Left lung (tissue), 10 donors: Measurements from ENCODE around the gene MT1H. TPM values are rescaled to one million over a fixed set of nuclear protein-coding genes. Genes with fewer than 3 reads are reported as not detected.
"Not testable (repeated sequence)": the region's sequence is repeated elsewhere in the genome, so short reads cannot be mapped to it uniquely, and the experiment has no call there.

ENCODE experiments used
- ATAC-seq: fragments of 200-7000 bp; cut with Tn5 transposase; one replicate; pipeline ENCODE4 v1.9.1; 2020; ENCODE audit warnings: moderate library complexity
- DNase-seq, 4 donors: peaks; one replicate each; pipeline ENCODE4 v3.0.0-alpha.2; 2013 to 2020
- H3K27ac ChIP-seq, 2 donors: fragments of 200-600 bp; sonication (generic) in 1 of 2; one replicate each; pipeline versions ENCODE4 v1.5.0 to v1.8.0; 2020 to 2021
- H3K27me3 ChIP-seq, 2 donors: fragments of 200-600 bp; sonication (generic) in 1 of 2; one replicate each; pipeline versions ENCODE4 v1.5.0 to v1.8.0; 2020 to 2021
- H3K36me3 ChIP-seq, 2 donors: fragments of 200-600 bp; sonication (generic) in 1 of 2; one replicate each; pipeline versions ENCODE4 v1.5.0 to v1.8.0; 2020 to 2021
- H3K4me1 ChIP-seq, 2 donors: fragments of 200-600 bp; one replicate each; pipeline ENCODE4 v1.8.0; 2021
- H3K4me3 ChIP-seq, 2 donors: fragments of 200-600 bp; sonication (generic) in 1 of 2; one replicate each; pipeline versions ENCODE4 v1.5.0 to v1.8.0; 2020 to 2021; ENCODE audit warnings: mild to moderate bottlenecking in 1 of 2
- H3K9me3 ChIP-seq, 2 donors: fragments of 200-600 bp; sonication (generic) in 1 of 2; one replicate each; pipeline versions ENCODE4 v1.5.0 to v1.8.0; 2020 to 2021
- CTCF ChIP-seq, 2 donors: fragments of 200-600 bp; sonication (generic) in 1 of 2; IDR thresholded peaks; one replicate each; pipeline versions ENCODE4 v1.5.0 to v1.8.0; 2021; ENCODE audit warnings: antibody characterized with exemption in 2 of 2
- intact Hi-C, 2 donors: fragments of 100-400 bp; cut with DNase I; formaldehyde crosslinking; loops; one replicate each; pipeline versions ENCODE4 v1.11.2 to v1.14.2; 2022
- polyA plus RNA-seq, 6 donors: library from polyadenylated mRNA; unstranded; fragments of 120-200 nt; gene quantifications; one replicate each; pipeline ENCODE4 v1.2.1, GENCODE V29; 2013; ENCODE audit not compliant: insufficient read length in 6 of 6
- total RNA-seq, 2 donors: library from RNA; stranded (reverse); fragmentation: NEBNext Ultra II Directional; extraction: Animal tissue kit (Norgen Biotek cat#: 25700); gene quantifications; one replicate each; pipeline ENCODE4 v1.2.1, GENCODE V29; 2021
- donor health status: DM: no; HTN: yes; CAD: no.
- donor health status: DM: no; HTN: no; CAD: no.

The MT1H gene
- total and polyA plus RNA-seq, 8 donors, result 1.1 to 2.3 (median 2.2) TPM; not detected in 4

GRCh38 chr16:56664506-56664905 lies 5.1 kb upstream of the MT1H start:
- no peak for DNase-seq
- intact Hi-C loops, result no loop called here
- peaks cover 38 to 87% of the 10 kb centered on the region in 2 donors for H3K27me3 ChIP-seq

GRCh38 chr16:56665286-56666261 lies 4.0 kb upstream of the MT1H start:
- H3K27ac ChIP-seq, H3K9me3 ChIP-seq, DNase-seq, ATAC-seq, H3K4me3 ChIP-seq, intact Hi-C loops, H3K36me3 ChIP-seq: not testable (repeated sequence)
- Histone ChIP-seq H3K4me1 (peaks cover 0 to 23% of the 10 kb centered on the region in 2 donors), H3K27me3 (peaks cover 45 to 95% of the 10 kb centered on the region in 2 donors)

More at GRCh38 chr16:56664506-56664905, 5.1 kb upstream of the MT1H start:
- no peak for TF ChIP-seq CTCF (IDR thresholded peaks at IDR 0.05)
- Histone ChIP-seq H3K4me1 (peaks cover 0 to 20% of the 10 kb centered on the region in 2 donors), H3K27ac (no peak overlapping the region), H3K36me3 (no peaks in the 10 kb centered on the region), H3K4me3 (no peak overlapping the region), H3K9me3 (no peaks in the 10 kb centered on the region)
- ATAC-seq, result no peak

GRCh38 chr16:56667581-56668571 lies 1.7 kb upstream of the MT1H start, which contains the start of gene MT1G:
MT1G (minus strand) TSS chr16:56668065; CDS start chr16:56667993, 72 bp downstream.
- peaks cover 0 to 18% of the 10 kb centered on the region in 2 donors for H3K4me1 ChIP-seq
- peak in 2 of 4 donors; percentile 43 to 83 for DNase-seq
- intact Hi-C loops, result no loop called here
- peak; percentile 88 for ATAC-seq
- no peak within 1 kb of the TSS for H3K27ac ChIP-seq
- peaks cover 41 to 99% of the 10 kb centered on the region in 2 donors for H3K27me3 ChIP-seq
- H3K36me3 ChIP-seq, result no peaks in the 10 kb centered on the region
- H3K9me3 ChIP-seq, result no peaks in the 10 kb centered on the region
- TF ChIP-seq CTCF (IDR thresholded peaks at IDR 0.05), result no peak
- no peak within 1 kb of the TSS for H3K4me3 ChIP-seq

- no peak for ATAC-seq
- intact Hi-C loops, result no loop called here
- no peak overlapping the region for H3K27ac ChIP-seq
Measured at GRCh38 chr16:56669840-56670619, 416 bp downstream of the MT1H start.

More at GRCh38 chr16:56669840-56670619, 416 bp downstream of the MT1H start:
- Histone ChIP-seq H3K27me3 (peaks cover 29 to 97% of the 10 kb centered on the region in 2 donors), H3K9me3 (no peaks in the 10 kb centered on the region), H3K36me3 (no peaks in the 10 kb centered on the region), H3K4me1 (peaks cover 0 to 16% of the 10 kb centered on the region in 2 donors), H3K4me3 (no peak overlapping the region)
- no peak for DNase-seq
- no peak for TF ChIP-seq CTCF (IDR thresholded peaks at IDR 0.05)
